Measurements from ENCODE around the gene SEMA4A.
A peak's percentile ranks its signal among the peaks of the same experiment; 100 is the strongest.
"Not testable (repeated sequence)": the region's sequence is repeated elsewhere in the genome, so short reads cannot be mapped to it uniquely, and the experiment has no call there.

SEMA4A gene

DNA sequence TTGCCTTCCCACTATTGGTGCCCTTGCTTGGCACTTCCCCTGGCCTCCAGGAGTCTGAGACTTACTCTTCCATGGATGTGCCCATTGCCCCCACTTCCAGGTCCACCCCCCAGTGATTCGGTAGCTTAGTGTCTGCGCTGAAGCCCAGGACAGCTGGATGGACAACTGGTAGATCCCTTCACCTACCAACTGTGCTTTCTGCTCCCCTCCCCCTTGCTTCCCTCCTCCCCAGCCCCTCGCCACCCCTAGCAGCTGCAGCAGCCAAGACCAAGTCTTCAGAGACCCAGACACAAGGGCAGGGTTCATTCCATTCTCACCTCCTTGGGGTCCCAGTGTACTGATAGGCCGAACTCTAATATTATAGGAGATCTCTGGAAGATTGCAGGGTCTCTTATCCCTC is 31.9 kb upstream of the SEMA4A start:
- no peak overlapping the region for H3K4me3 ChIP-seq (ENCODE audit: low read depth, low read length)
- DNase-seq (ENCODE audit: low read depth) = no peak
- TF ChIP-seq, protein P1, sequence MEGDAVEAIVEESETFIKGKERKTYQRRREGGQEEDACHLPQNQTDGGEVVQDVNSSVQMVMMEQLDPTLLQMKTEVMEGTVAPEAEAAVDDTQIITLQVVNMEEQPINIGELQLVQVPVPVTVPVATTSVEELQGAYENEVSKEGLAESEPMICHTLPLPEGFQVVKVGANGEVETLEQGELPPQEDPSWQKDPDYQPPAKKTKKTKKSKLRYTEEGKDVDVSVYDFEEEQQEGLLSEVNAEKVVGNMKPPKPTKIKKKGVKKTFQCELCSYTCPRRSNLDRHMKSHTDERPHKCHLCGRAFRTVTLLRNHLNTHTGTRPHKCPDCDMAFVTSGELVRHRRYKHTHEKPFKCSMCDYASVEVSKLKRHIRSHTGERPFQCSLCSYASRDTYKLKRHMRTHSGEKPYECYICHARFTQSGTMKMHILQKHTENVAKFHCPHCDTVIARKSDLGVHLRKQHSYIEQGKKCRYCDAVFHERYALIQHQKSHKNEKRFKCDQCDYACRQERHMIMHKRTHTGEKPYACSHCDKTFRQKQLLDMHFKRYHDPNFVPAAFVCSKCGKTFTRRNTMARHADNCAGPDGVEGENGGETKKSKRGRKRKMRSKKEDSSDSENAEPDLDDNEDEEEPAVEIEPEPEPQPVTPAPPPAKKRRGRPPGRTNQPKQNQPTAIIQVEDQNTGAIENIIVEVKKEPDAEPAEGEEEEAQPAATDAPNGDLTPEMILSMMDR (IDR thresholded peaks at IDR 0.05; ENCODE audit: insufficient read depth, low read depth, low read length, missing control alignments) = no peak

DNA sequence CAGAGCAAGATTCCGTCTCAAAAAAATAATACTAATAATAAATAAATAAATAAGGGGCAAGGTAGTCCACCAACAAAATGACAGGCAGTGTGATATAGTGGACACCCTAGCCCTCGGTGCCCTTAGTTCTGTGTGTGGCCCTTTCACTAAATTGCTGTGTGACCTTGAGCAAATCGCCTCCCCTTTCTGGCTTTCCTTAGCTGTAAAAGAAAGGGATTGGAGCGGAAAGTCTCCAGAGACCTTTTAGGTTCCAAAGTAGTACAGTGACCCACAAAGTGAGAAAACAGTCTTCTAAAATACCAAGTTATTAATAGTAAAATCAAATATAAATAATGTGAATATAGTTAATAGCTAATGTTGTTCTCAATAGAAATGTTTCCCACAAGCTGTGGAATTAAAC is 31.3 kb upstream of the SEMA4A start:
- no peak for DNase-seq (ENCODE audit: low read depth)
- no peak overlapping the region for H3K4me3 ChIP-seq (ENCODE audit: low read depth, low read length)
- TF ChIP-seq, protein P1 (IDR thresholded peaks at IDR 0.05; ENCODE audit: insufficient read depth, low read depth, low read length, missing control alignments) = no peak

DNA sequence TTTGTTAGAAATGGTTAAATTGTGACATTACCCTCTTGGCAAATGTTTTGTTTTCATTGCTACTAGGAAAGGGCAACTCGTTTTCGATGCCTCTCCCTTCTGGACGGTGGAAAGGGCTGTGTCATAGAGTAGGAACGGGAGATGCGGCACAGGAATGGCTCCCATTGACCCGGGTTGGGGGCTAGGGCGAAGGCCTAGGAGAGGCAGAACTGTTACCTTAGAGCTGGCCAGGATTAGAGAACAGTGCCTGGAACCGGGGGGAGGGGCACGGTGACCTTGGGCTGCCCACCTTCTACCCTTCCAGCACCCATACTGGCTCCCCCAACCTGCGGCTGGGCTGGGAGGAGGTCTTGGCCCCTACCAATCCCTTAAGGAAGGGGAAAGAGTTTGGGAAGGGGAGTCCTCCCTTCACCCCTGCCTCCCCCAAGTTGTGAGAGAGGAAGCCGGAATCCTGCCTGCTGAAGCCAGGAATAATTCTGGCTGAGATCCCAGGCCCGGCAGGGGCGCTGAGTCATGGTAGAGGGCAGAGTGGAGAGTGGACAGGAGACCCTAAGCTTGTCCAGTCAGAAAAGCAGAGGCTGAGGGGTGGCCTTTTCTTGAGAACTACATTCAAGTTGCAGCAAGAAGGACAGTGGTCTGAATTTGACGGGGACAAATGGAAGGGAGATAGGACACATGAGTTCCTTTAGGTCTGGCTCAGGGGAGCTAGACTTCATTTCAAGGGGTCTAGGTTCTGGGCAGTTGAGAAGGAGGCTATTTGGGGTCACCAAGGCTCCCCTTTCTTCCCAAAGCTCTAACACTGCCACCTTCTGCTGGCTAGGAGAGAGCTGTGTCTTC is 30.6 kb upstream of the SEMA4A start:
- TF ChIP-seq, protein P1 (IDR thresholded peaks at IDR 0.05; ENCODE audit: insufficient read depth, low read depth, low read length, missing control alignments) = no peak
- no peak for DNase-seq (ENCODE audit: low read depth)
- no peak overlapping the region for H3K4me3 ChIP-seq (ENCODE audit: low read depth, low read length)

DNA sequence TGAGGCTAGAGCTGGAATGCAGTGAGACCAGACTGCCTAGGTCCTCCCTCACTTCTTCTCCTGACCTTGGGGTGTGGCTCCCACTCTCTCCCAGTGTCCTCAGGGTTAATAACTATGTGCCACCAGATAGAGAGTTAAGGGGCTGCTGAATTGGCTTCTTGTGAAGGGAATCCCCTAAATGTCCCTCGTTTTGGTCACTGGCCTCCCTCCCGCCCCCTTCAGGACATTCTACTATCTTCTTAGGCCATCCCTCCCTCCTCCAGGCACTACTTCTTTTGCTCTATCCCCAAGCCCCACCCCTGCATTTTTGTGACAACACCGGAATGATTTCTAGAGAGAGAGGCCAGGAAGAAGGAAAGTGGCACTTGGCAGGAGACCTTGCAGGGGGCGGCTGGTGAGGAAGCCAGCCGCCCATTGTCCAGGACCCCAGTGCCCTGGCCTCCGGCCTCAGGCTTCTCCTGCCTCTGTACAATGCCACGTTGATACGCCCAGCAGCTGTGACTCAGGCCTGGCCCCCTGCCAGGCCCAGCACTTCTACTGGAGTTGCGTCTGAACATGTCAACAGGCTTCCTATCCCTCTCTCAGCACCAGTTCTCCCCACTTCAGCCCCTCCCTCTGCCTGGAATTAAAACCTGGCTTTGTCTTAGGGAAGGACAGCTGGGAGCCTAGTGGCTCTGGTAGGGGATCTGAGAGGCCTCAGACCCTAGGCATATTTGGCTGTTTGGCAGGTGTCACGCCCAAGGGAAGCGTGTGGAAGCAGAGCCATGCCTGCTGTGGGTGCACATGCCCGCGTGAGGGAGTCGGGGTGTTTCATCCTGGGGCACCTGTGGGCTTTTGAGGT is 29.8 kb upstream of the SEMA4A start:
- H3K4me3 ChIP-seq (ENCODE audit: low read depth, low read length) = peak overlapping the region; percentile 10
- TF ChIP-seq, protein P1 (IDR thresholded peaks at IDR 0.05; ENCODE audit: insufficient read depth, low read depth, low read length, missing control alignments) = peak; percentile 26
- DNase-seq (ENCODE audit: low read depth) = peak; percentile 69

DNA sequence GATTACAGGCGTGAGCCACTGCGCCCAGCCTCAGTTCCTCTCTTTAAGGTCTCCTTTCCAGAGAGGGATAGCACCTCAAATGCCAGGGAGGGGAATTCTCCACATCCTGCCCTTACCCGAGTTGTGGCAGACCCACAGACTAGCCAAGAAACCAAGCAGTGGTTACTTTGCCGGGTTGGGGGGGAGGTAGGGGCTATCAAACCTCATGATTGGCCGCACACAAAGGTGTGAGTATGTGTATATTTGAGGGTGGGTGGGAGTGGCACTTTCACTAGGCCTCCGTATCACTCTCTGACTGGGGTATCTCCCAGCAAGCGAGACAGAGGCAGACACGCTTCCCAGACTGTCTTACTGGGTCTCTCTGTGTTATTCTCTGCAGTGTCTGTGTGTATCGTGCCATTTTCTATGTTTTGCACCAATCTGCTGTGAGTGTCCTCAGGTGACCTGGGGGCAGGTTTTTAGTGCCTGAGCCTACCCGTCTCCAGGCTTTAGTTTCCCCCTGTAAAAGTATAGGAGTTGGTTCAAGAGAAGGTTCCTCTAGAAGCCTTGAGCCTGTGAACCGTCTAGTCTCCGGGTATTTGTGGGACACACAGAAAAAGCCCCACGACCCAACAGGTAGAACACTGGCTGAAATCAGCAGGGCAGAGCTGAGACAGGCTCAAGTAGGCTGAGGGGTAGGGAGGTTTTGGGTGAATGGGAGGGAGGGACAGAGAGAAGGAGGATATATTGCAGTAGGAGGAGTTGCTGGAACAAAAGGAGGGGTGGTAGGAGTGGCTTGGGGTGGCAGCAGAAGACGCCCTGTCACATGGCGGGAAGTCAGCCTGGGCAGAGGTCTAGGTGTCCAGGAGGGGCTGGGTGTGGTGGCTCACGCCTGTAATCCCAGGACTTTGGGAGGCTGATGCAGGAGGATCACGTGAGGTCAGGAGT is 28.6 kb upstream of the SEMA4A start:
- TF ChIP-seq, protein P1 (IDR thresholded peaks at IDR 0.05; ENCODE audit: insufficient read depth, low read depth, low read length, missing control alignments) = no peak
- H3K4me3 ChIP-seq (ENCODE audit: low read depth, low read length) = peak overlapping the region; percentile 14; the same call in 1 of the 2 replicates
- peak; percentile 69 for DNase-seq (ENCODE audit: low read depth)

DNA sequence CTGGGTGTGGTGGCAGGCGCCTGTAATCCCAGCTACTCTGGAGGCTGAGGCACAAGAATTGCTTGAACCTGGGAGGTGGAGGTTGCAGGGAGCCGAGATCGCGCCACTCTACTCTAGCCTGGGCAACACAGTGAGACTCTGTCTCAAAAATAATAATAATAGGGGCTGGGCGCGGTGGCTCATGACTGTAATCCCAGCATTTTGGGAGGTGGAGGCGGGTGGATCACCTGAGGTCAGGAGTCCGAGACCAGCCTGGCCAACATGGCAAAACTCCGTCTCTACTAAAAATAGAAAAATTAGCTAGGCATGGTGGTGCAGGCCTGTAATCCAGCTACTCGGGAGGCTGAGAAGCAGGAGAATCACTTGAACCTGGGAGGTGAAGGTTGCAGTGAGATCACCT is 27.8 kb upstream of the SEMA4A start:
- DNase-seq (ENCODE audit: low read depth); H3K4me3 ChIP-seq (ENCODE audit: low read depth, low read length): not testable (repeated sequence)

All from GM12865 (cell line).